MV-4-11 (cell line): ENCODE measurements around the gene ARL14EP.
A peak's percentile ranks its signal among the peaks of the same experiment; 100 is the strongest.

Source experiments
- DNase-seq: peaks from one replicate; lab custom pipeline; 2025; lab: John Stamatoyannopoulos, UW

ARL14EP gene

GRCh38 chr11:30322826-30323710 is at the start of gene ARL14EP:
ARL14EP (plus strand) TSS chr11:30323104; CDS start chr11:30330949, 7,845 bp downstream.
- peak; percentile 91 for DNase-seq

DNA sequence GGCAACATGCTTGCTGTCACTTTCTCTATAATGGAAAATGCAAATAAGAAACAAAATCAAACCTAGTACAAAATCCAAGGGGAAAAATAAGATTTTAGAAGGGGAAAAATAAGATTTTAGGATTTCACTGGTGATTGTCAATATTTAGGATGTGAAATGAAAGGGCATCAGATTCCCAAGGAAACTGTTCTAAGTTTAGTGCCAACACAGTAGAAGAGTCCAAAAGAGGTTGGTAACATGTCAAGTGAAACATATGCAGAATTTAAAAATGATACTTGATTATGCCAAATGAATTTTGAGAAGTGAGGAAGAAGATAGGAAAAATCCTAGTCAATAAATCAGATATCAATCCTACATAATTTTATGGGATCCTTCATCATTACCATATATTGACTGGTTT is 45.7 kb upstream of the ARL14EP start:
- DNase-seq: no peak

DNA sequence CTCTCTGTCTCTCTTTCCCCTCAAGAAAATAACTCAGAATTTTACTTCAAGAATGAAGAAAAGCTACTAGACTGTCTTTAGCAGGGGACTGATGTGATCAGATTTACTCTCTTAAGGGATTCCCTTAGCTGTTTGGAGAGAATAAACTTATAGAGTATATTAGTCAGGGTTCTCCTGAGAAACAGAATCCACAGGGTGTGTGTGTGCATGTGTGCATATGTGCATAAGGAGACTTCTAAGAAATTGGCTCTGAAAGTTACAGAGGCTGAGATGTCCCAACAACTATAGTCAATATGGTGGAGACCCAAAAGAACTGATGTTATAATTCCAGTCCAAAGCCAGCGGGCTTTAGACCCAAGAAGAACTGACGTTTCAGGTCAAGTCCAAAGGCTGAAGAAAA is 43.1 kb upstream of the ARL14EP start:
- DNase-seq: no peak

DNA sequence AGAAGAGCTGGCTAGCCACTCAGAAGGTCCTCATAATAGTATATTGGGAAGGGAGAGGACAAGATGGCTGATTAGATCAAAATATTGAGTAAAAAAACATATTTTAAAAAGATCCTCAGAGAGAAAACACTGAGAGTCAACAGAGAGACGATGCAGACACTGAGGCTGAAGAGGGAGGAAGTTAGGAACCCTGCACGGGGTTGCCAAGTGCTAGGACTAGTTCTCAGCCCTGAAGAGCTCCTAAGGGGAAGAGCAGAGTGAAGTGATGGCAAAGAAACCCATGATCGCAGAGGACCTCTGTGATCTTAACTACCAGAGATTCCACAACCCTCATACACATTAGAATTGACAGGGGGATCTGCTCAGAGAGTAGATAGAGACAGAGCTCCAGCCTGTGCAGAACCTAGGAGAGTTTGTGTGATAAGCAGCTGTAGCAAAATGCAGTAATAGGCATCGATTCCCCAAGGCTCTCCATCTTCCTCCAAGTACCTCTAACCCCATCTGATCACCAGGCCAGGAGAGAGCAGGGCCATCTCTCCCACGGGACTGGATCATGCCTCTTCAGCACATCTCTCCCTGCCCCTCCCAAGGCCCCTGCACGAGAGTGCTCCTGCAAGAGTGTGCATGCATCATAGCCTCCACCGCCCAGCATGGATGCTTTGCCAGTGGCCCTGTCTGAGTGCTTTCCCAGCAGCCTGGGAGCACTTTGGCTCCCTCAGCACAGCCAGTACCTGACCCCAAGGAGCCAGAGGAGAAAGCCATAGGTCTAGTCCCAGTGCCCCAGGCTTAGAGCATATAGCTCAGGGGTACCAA is 41.2 kb upstream of the ARL14EP start:
- no peak for DNase-seq

DNA sequence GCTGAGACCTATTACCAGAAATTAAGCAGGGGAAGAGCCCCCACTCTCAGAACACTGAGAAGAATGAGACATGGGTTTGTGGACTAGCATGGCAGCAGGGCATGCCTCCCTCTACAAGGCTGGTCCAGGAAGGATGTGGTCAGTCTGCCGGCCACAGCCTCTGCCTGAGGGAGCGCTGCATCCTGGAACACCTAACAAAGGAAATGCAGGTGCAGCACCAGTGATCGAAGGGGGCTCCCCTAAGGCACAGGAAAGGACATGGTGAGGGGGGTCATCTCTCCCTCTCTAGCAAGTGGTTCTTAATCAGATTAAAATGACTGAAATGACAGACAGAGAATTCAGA is 40.6 kb upstream of the ARL14EP start:
- DNase-seq: no peak

DNA sequence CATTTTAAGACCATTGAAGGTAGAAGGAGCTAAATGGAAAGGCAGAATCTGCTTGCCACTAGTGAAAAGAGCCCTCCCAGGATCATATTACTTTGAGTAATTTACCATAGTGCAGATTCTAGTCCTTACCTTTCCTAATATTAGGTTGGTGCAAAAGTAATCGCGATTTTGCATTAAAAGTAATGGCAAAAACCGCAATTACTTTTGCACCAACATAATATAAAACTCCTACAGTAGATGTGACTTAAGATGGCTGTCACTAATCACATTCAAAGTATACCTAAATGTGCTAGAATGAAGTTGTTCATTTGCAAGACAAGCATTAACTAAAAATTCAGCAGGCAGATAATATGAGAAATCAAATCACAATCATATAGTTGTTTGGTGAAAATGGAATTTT is 38.1 kb upstream of the ARL14EP start:
- no peak for DNase-seq

- no peak for DNase-seq
Observed at GRCh38 chr11:30285416-30286121, 37.3 kb upstream of the ARL14EP start.

DNA sequence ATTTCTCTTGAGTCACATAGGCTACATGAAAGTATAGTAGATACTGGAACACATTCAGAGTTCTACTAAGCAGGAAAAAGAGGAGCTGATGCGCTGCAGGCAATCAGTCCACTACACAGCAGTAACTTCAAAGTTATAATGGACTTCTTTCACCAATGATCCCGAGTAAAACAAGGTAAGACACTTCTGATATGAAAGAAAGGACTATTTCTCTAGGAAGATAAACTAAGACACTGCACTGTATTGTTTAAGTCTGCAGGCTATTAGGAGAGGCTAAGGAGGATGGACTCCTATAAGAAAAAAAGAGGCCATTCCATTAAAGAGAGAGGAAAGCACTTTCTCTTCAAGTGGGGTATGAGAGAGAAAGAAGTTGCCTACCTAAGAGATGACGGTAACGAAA is 31.6 kb upstream of the ARL14EP start:
- no peak for DNase-seq

- no peak for DNase-seq
Observed at GRCh38 chr11:30292545-30292944, 30.4 kb upstream of the ARL14EP start.

GRCh38 chr11:30295178-30295885 is 27.6 kb upstream of the ARL14EP start:
- DNase-seq: no peak

DNA sequence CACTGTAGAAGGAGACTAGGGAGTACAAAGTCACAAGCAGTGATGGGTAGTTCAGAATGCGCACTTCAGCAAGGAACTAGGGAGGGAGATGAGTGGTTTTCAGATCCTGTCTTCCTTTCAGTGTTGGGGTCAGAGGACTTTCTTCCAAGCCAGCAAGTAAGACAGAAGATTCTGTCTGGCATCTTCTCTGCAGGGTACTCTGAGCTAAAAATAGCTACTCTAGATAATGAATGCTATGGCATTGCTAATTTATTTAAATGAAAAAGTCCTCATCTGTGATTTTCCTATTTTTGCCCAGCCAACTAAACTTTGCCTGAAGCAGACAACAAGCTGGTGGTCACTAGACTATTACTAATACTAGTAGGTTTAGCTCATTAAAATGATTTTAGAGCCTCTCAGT is 18.3 kb upstream of the ARL14EP start:
- DNase-seq: no peak

DNA sequence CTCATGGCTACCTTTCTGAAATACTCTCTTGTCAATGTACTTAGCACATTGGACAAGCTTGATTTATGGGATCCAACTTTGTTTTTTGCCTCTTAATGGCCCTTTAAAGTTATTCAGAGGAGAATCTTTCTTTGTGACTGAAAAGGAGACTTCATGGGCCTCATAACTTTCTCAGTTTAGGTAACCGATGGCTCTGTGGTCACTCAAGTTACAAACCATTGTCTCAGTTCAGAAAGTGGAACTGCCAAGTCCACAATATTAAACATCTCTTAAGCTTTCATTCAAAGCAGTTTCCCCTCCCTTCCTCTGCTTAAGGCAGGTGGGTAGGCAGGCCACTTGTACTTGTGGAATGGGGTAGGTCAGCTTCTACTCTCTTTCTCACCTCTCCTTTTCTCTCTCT is 12.3 kb upstream of the ARL14EP start:
- DNase-seq: no peak

DNA sequence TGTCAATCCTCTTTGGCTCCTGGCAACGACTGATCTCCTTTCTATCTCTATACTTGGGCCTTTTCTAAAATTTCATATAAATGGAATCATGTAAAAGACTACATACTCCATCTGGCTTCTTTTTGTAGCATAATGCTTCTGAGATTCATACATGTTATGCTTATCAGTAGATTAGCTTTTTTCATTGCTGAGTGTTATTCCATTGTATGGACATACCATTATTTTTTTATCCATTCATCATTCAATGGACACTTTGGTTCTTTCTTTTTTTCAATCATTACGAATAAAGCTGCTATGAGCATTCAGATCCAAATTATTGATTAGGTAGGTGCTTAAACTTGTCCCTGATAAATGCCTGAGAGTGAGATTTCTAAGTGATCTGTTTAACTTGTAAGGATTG is 11.7 kb upstream of the ARL14EP start:
- no peak for DNase-seq

DNA sequence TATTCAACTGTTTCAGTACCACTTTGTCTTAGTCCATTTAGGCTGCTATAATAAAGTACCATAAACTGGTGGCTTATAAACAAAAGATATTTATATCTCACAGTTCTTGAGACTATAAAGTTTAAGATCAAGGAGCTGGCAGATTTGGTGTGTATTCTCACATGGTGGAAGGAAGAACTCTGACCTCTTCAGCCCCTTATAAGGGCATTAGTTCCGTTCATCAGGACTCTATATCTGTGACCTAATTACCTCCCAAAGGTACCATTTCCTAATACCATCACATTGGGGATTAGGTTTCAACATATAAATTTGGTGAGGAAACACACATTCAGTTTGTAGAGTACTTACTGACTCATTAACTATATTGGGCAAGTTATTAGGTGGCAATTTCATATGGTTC is 10.7 kb upstream of the ARL14EP start:
- no peak for DNase-seq

- DNase-seq: no peak
Observed at GRCh38 chr11:30313580-30313979, 9.3 kb upstream of the ARL14EP start.

- no peak for DNase-seq
Observed at GRCh38 chr11:30314625-30315024, 8.3 kb upstream of the ARL14EP start.

DNA sequence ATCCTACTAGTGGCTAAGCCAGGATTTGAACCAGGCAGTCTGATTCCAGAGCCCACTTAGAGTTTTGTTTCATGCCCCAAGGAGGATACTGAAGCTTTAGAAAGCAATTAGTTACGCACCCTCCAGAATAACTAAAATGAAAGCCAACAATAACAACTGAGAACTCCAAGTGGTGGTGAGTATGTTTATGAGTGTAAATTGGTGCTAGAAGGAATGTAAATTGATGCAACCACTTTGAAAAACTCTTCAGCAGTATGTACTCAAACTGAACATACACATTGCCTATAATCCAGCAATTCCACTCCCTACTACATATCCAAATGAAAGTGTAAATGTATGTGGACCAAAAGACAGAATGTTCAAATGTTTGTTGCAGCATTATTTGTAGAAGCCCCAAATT is 6.7 kb upstream of the ARL14EP start:
- no peak for DNase-seq

DNA sequence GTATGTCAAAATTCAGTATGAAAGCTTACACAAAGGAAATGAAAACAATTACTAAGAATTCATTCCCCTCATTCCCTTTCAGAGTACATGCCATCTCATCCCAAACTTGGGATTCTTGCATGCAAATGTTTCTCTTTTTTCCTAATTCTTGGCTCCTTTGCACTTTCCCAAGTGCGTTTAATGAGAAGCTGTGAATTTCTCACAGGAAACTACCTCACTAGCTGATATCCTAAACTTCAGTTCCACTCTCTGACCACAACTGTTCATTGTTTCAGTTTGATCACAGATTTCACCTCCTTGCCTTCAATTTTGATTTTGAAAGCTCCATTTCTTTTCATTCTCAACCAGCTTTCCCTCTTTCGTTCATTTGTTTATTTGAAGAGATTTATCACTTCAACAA is 5.9 kb upstream of the ARL14EP start:
- DNase-seq: no peak

DNA sequence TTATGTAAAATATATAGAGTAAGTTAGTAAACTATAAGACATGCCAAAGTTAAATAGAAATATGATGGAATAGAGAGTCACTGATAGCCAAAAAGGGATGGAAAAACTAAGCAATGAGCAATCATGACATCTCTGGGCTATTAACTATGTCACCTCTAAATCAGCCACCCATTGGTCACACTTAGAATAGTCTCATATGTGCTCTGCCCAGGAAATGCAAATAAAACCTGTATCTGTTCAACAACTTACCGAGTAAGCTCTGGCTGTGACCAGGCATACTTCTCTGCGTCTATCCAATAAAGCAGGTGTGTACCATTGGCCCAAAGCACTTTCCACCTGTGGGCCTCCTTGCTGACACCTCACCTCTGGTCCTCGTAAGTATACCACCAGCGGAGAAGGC is 1.6 kb upstream of the ARL14EP start:
- DNase-seq: no peak

- DNase-seq: no peak
Observed at GRCh38 chr11:30322191-30322590, 713 bp upstream of the ARL14EP start.

DNA sequence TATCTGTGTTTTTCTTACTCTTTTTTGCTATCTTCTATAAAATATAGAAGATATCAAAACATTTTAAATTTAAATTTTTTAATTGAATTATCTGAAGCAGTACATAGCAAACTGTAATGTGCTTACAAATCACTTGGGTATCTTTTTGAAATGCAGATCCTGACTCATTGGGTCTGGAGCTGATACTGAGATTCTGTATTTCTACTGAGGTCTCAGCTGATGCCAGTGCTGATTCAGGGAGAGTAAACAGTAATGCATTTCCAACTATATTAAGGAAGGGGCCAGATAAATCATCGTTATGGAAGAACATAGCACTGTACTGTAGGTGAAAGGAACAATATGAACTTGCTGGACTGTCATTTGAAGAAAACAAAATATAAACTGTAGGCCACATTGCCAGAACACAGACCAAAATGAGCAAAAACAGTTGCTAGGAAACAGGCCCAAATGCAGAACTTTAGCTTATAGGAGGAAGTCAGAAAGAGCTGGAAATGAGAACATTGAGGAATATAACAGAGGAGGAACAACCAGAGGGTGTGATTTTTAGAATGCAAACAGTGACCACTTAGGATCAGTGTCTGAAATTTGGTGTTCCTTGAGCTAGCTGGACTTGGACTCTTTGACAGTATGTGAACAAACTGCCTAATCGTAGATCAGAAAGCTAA is 3.3 kb downstream of the ARL14EP start:
- peak; percentile 64 for DNase-seq

GRCh38 chr11:30326906-30327305 is 4.0 kb downstream of the ARL14EP start:
- no peak for DNase-seq
